Middle frontal gyrus (tissue), 1 donor: ENCODE data around the gene MTERF2.
"Not testable (repeated sequence)": the region's sequence is repeated elsewhere in the genome, so short reads cannot be mapped to it uniquely, and the experiment has no call there.

Experiments
- DNase-seq: peaks from one replicate; pipeline ENCODE4 v3.0.0-alpha.2; 2015; ENCODE audit warnings: low spot score; ENCODE audit errors: extremely low spot score

MTERF2 gene, protein sequence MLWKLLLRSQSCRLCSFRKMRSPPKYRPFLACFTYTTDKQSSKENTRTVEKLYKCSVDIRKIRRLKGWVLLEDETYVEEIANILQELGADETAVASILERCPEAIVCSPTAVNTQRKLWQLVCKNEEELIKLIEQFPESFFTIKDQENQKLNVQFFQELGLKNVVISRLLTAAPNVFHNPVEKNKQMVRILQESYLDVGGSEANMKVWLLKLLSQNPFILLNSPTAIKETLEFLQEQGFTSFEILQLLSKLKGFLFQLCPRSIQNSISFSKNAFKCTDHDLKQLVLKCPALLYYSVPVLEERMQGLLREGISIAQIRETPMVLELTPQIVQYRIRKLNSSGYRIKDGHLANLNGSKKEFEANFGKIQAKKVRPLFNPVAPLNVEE

DNA sequence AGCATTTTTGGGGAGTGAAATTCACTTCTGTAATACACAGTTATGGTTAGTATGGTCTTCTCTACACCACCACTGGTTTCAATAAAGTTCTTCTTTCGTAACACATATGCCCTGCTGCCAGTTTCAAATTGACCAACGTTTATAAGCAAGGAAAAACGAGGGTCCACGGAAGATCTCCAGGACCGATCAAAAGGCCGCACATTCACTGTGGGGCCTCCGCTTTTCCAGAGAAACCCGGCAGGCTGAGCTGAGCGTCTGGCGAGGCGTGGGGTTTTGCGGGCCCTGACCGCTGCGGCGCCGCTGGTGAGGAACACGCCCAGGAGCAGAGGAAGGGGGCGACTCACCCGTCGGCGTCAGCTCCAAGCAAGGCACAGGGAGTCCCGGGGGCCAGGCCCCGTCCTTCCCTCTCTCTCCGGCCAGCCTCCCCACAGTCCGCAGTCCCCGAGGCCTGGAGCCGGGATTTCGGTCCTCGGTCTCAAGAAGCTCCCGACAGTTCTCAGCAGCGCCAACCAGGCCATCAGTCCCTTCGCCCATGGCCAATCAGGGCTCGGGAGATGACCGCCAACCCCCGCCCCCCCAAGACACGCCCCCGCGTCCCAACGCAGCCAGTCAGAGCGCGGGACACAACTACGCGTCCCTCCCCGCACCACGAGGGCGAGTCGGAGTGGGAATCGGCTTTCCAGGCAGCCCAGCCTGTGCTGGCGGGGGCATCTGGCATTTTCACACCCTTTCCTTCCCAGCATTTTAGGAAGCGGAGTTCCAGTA lies at the start of gene MTERF2:
TSS of gene MTERF2 (minus strand) at position 522 of the 765 bp plus-strand sequence. CDS start 8,432 bp downstream, outside the sequence.
- peak; percentile 90 for DNase-seq

DNA sequence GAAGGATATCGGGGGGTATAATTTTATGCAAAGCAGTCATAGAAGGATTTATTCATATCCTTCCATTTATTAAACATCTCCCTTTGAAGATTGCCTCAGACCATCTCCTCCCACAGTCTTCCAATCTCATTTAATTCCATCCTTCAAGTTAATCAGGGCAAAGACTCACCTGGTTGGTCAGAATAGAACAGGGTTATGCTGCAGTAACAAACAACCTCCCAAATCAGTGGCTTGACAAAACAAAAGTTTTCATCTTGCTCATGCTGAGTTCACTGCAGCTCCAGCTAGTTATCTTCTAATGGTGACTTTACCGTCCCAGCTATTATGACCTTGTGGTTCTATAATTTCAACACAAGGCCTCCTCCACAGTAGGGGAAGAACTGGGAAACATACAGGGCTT lies 48.8 kb upstream of the MTERF2 start:
- no peak for DNase-seq

DNA sequence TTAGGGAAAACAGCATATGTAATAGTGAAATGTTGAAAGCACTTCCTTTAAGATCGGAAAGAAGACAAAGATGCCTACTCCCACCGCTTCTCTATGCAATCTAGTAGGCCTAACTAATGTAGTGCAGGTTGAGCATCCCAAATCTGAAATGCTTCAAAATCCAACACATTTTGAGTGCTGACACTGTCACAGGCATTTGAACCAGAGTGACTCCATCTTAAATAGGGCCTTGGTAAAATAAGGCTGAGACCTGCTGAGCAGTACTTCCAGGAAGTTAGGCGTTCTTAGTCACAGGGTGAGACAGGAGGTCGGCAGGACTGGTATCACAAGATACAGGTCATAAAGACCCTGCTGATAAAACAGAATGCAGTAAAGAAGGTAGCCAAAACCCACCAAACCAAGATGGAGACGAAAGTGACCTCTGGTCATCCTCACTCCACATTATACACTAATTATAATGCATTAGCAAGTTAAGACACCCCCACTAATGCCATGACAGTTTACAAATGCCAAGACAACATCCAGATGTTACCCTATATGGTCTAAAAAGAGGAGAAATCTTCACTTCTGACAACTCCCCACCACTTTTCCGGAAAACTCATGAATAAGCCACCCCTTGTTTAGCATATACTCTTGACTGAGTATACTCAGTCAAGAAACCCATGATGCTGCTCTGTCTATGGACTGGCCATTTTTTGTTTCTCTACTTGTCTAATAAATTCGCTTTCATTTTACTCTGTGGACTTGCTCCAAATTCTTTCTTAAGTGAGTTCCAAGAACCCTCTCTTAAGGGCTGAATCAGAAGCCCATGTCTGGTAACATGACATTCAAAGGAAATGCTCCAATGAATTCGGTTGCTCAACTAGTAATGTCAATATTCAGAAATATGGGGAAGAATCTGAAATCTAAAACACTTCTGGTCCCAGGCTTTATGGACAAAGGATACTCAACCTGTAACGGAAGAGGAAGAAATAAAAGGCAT lies 47.1 kb upstream of the MTERF2 start:
- no peak for DNase-seq

DNA sequence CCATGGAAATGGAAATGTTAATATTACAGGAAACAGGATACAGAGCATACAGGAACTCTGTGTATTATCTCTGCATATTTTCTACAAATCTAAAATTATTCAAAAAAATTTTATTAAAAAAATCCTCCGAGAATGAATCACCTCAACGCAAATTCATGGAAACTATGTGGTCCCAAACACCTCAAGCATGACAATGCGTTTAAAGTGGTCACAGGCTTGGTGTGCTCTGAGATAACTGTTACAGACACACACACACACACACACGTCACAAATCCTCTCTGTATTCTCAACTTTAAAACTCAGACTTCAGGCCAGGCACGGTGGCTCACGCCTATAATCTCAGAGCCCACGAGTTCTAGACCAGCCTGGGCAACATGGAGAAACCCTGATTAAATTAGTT lies 45.3 kb upstream of the MTERF2 start:
- no peak for DNase-seq

DNA sequence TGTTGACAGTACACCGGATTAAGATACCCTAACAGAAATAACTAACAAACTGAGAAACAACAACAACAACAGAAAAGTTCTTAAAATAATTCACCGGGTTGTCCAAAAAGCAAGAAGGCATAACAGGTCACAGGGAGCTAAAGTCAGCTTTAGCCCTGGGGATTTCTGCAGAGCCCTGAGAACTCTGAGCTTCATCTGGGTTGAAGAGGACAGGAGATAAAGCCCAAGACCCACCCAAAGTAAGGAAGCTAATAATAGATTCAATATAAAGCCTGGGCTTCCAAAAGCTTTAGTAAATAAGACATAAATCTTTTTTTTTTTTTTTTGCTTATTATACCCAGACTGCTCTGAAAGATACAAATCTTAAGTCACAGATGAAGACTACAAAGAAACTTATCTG lies 44.1 kb upstream of the MTERF2 start:
- DNase-seq = no peak

DNA sequence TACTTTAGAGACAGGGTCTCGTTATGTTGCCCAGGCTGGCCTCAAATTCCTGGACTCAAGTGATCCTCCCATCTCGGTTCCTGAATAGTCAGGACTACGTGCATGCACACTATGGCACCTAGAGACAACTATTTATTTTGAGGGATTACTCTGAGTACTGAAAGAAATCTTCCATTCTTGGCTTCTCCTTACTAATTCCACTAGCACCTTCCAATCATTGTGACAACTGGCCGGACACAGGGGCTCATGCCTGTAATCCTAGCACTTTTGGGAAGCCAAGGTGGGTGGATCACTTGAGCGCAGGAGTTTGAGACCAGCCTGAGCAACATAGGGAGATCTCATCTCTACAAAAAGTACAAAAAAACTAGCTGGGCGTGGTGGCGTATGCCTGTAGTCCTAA lies 42.1 kb upstream of the MTERF2 start:
- no peak for DNase-seq

DNA sequence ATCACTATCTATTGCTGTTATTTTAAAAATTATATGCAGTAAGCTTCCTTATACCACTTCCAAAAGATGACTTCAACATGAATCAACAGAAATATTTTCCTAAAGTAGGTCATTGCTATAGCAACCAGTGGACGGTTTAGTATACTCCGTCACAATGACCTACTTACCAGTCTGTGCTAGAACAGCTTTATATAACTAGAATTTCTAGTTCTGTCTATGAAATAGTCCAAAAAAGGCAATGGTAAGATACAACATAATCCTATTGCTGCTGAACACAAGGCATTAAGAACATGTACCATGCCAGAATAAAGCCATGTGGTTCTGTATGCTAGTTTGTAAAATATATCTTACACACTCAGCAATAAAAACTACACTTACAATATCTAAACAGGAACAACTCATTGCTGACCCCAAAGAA lies 40.7 kb upstream of the MTERF2 start:
- DNase-seq = peak; percentile 35

DNA sequence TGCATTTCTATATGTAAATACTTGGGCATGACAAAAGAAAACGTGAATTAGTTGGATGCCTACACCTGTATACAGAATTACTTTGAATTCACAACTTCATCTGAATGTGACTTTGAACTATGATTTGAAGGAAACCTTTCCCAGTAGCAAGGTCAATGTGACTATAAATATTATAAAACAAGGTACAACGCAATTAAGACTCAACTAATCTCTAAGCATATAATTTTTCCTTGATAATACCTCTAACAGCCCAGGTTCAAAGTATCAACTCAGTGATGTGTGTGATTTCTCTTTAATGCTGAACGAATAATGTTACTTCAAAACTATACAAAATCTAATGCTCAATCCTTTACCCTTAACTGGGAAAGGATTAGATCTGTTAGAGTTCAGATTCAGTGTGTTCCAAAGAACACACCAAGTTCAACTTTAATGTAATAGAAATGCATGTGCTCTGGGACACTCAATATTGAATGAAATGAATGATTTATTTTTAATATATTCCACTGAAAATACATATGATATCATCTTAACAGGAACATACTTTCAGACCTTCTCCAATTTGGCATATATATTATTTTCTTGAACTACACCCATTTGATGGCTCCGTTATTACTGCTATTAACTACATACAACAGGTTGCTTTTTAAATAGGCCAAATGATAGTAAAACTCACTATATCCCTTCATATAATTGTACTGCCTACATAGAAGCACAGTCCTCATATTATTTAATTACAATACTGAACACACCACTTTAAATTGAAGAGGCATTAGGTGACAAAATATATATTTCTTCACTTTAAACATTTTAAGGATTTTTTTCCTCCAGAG lies 40.1 kb upstream of the MTERF2 start:
- no peak for DNase-seq

DNA sequence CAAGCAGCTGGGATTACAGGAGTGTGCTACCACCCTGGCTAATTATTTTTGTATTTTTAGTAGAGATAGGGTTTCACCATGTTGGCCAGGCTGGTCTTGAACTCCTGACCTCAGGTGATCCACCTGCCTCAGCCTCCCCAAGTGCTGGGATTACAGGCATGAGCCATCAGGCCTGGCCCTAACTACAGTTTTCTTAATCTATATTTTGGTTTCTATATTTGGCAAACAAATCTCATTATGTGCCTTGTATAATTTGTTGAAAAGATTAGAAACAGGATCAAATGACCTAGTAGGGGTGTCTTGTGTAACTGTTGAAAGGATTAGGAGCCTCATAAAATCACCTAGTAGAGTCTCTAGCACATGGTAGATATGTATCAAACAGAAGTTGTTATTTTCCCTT lies 39.4 kb upstream of the MTERF2 start:
- DNase-seq = not testable (repeated sequence)

DNA sequence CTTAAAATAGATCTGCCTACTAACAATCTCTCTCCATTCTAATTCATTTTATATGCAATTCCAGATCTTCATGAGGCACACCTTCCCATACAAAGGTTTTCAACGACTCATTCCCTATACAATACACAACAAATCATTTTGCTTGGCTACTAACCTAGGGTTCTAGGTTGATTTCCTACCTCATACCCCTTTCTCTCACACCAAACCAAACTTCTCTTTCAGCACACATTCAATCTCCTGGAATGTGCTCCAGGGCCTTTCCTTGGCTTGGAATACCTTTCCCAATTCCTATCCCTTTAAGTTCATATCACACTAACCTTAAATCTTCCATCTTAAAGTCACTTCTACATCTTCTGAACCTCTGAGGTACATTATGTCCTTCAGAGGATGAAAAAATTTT lies 38.7 kb upstream of the MTERF2 start:
- no peak for DNase-seq

DNA sequence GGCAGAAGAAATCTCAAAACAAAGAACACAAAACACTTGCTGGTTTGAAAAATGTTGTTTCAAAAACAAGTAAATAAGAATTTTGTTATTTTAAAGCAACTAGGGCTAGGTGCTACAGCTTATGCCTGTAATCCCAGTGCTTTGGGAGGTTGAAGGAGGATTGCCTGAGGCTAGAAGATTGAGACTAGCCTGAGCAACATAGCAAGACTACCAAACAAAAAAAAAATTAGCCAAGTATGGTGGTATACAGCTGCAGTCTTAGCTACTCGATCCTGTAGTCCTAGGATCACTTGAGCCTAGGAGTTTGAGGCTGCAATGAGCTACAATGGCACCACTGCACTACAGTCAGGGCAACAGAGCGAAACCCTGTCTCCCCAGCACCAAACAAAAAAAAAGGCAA lies 32.6 kb upstream of the MTERF2 start:
- no peak for DNase-seq

DNA sequence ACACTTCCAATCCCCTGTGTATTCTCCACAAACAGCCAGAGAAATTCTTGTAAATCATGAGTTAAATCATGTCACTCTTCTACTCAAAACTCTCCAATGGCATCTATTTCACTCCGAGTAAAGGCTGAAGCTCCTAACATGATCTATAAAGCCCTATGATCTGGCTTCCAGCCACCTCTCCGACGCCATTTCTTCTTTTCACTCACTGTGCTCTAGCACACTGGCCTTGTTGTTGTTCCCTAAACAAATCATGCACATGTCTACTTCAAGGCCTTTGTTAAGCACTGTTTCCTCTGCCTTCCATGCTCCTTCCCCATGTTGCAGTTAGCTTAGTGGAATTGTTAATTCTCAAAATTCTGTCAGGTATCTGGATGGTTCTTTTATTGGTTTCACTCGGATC lies 30.1 kb upstream of the MTERF2 start:
- DNase-seq = no peak

DNA sequence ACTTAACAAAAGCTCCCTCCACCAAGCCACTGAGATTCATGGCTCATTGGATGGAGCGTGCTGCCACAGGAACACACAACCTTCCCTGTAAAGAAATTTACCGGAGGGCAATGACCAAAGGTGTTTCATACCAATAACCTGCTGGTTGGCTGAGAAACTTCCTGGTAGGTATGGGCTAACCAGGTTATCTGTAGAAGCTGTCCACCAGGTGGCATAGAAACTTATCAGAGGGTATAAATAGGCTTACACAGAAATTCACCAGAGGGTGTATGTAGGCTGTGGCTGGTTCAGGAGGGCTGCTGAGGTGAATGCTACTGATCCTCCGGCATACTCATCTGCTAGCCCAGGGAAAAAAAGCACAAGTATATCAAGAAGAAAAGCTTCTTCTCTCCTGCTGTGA lies 27.1 kb upstream of the MTERF2 start:
- no peak for DNase-seq

DNA sequence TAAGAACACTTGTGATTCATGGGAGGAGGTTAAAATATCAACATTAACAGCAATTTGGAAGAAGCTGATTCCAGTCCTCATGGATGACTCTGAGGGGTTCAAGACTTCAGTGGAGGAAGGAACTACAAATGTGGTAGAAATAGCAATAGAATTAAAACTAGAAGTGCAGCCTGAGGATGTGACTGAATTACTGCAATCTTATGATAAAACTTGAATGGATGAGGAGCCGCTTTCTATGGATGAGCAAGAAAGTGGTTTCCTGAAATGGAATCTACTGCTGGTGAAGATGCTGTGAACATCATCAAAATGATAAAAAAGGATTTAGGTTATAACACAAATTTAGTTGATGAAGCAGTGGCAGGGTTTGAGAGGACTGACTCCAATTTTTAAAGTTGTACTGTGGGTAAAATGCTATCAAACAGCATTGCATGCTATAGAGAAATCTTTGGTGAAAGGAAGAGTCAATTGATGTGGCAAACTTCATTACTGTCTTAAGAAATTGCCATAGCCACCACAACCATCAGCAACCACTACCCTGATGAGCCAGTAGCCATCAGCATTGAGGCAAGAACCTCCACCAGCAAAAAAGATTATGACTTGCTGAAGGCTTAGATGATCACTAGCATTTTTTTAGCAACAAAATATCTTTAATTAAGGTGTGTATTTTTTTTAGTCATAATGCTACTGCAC lies 25.9 kb upstream of the MTERF2 start:
- no peak for DNase-seq

DNA sequence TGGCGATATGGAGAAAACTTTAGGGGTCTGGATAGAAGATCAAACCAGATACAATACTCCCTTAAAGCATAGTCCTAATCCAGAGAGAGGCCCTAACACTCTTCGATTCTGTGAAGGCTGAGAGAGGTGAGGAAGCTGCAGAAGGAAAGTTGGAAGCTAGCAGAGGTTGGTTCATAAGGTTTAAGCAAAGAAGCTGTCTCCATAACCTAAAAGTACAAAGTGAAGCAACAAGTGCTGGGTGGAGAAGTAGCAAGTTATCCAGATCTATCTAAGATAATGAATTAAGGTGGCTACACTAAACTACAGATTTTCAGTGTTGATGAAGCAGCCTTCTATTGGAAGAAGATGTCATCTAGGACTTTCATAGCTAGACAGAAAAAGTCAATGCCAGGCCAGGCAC lies 24.6 kb upstream of the MTERF2 start:
- DNase-seq = no peak

DNA sequence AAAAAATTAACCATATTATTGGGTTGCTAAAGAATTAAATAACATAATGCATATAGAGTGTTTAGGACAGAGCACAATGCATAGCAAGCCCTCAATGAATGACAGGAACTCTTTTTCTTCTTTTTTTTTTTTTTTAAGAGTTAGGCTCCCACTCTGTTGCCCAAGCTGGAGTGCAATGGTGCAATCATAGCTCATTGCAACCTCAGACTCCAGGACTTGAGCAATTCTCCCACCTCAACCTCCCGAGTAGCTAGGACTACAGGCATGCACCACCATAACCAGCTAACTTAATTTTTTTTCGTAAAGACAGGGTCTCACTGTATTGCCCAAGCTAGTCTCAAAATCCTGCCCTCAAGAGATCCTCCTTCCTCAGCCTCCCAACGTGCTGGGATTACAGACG lies 20.5 kb upstream of the MTERF2 start:
- DNase-seq = no peak

DNA sequence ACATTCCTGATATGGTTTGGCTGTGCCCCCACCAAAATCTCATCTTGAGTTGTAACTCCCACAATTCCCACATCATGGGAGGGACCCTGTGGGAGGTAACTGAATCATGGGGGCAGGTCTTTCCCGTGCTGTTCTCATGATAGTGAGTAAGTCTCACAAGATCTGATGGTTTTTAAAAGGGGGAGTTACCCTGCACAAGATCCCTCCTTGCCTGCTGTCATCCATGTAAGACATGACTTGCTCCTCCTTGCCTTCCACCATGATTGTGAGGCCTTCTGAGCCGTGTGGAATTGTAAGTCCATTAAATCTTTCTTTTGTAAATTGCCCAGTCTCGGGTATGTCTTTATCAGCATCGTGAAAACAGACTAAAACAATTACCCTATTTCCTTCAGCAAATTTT lies 15.7 kb upstream of the MTERF2 start:
- not testable (repeated sequence) for DNase-seq

DNA sequence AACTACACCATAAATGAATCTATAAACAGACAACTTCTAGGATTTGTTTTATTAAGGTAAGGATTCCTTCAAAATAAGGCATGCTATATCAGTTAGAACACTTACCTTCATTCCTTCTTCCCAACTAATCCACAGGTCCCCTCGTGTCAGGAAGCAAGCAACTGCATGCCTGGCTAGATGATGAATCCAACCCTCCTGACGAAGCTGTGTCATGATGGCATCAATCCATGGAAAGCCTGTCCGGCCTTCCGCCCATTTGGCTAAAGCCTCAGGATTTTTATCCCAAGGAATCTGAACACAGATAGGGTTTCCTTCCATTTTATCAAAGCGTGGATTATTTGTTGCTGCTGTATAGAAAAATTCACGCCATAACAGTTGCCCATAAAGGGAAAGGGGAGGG lies 12.5 kb upstream of the MTERF2 start:
- DNase-seq = no peak

DNA sequence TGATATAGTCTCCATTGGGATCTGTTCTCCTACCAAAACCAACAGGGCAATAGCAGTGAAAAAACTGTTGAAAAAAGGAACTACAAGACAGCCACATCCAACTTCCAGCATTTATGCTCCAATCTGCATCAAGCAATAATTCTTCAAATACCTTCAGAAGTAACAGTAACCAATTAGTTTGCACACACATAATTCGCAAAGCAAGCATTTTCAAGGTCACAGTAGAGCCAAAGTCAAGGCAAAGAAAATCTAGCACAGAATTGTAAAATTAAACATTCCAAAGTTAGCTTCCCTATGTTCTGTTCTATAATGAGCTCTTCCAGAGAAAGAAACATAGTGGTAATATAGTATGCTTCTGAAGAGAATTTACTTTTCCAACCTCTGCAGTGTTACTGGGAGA lies 11.0 kb upstream of the MTERF2 start:
- DNase-seq = no peak

DNA sequence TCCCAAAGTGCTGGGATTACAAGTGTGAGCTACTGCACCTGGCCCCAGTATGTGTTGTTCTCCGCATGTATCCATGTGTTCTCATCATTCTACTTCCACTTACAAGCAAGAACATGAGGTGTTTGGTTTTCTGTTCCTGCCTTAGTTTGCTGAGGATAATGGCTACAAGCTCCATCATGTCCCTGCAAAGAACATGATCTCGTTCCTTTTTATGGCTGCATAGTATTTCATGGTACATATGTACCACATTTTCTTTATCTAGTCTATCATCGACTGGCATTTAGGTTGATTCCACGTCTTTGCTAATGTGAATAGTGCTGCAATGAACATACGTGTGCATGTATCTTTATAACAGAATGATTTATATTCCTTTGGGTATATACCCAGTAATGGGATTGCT lies 9.2 kb upstream of the MTERF2 start:
- not testable (repeated sequence) for DNase-seq
